HepG2 (cell line): Measurements from ENCODE around the gene MTF1. TPM values are rescaled to one million over a fixed set of nuclear protein-coding genes. Genes with fewer than 3 reads are reported as not detected.
A peak's percentile ranks its signal among the peaks of the same experiment; 100 is the strongest.

Source experiments
- ARID3A ChIP-seq: IDR thresholded peaks from 2 replicates; pipeline ENCODE4 v1.6.1; 2012; ENCODE audit warnings: low read depth, low read length, improper control_type of control experiment
- CAMTA2 ChIP-seq: sonication (generic); formaldehyde crosslinking; IDR thresholded peaks from 2 replicates; pipeline ENCODE4 v1.4.0; 2020; ENCODE audit warnings: mild to moderate bottlenecking, missing genetic modification reagents, borderline replicate concordance
- FOXA3 ChIP-seq: IDR thresholded peaks from 2 replicates; pipeline ENCODE4 v1.6.1; 2016; ENCODE audit warnings: missing genetic modification reagents, missing compliant biosample characterization
- HIC2 ChIP-seq: sonication (generic); formaldehyde crosslinking; IDR thresholded peaks from 2 replicates; pipeline ENCODE4 v1.9.0; 2022; ENCODE audit warnings: low read depth, missing genetic modification reagents
- KAT7 ChIP-seq: IDR thresholded peaks from 2 replicates; pipeline ENCODE4 v1.6.1; 2018; ENCODE audit warnings: borderline replicate concordance, missing compliant biosample characterization
- MYC ChIP-seq: sonication (generic); formaldehyde crosslinking; IDR thresholded peaks from 2 replicates; pipeline ENCODE4 v1.9.0; 2021; ENCODE audit warnings: missing genetic modification reagents, borderline replicate concordance
- NCOA1 ChIP-seq: sonication (generic); formaldehyde crosslinking; IDR thresholded peaks from 2 replicates; pipeline ENCODE4 v1.9.0; 2021; ENCODE audit warnings: missing genetic modification reagents
- NCOA2 ChIP-seq: sonication (generic); formaldehyde crosslinking; IDR thresholded peaks from 2 replicates; pipeline ENCODE4 v1.8.0; 2022; ENCODE audit warnings: inconsistent platforms
- NFAT5 ChIP-seq: sonication (generic); formaldehyde crosslinking; IDR thresholded peaks from 2 replicates; pipeline ENCODE4 v1.4.0; 2020; ENCODE audit warnings: missing genetic modification reagents
- NR2F2 ChIP-seq: IDR thresholded peaks from 2 replicates; pipeline ENCODE4 v1.6.1; 2012; ENCODE audit warnings: low read depth, inconsistent platforms, borderline replicate concordance
- PTBP1 ChIP-seq: fragments of 200-400 bp; formaldehyde crosslinking; IDR thresholded peaks from 2 replicates; pipeline ENCODE4 v1.6.1; 2018; ENCODE audit warnings: low read length, low read depth; ENCODE audit not compliant: poor library complexity, severe bottlenecking
- SNRNP70 ChIP-seq: fragments of 200-400 bp; formaldehyde crosslinking; IDR thresholded peaks from 2 replicates; pipeline ENCODE4 v1.6.1; 2017; ENCODE audit warnings: mild to moderate bottlenecking, low read depth, low read length, moderate library complexity
- ZIK1 ChIP-seq: sonication (generic); formaldehyde crosslinking; IDR thresholded peaks from 2 replicates; pipeline ENCODE4 v1.5.0; 2020; ENCODE audit warnings: mild to moderate bottlenecking, low read depth, missing genetic modification reagents, borderline replicate concordance
- ZNF263 ChIP-seq: sonication (generic); formaldehyde crosslinking; IDR thresholded peaks from 2 replicates; pipeline ENCODE4 v1.4.0; 2020; ENCODE audit warnings: missing genetic modification reagents
- ZNF333 ChIP-seq: sonication (generic); formaldehyde crosslinking; IDR thresholded peaks from 2 replicates; pipeline ENCODE4 v1.4.0; 2020; ENCODE audit warnings: mild to moderate bottlenecking, missing genetic modification reagents, borderline replicate concordance
- ZNF605 ChIP-seq: sonication (generic); formaldehyde crosslinking; IDR thresholded peaks from 2 replicates; pipeline ENCODE4 v1.8.0; 2022; ENCODE audit warnings: mild to moderate bottlenecking, missing genetic modification reagents
- ZNF724P ChIP-seq: sonication (generic); formaldehyde crosslinking; IDR thresholded peaks from 2 replicates; pipeline ENCODE4 v1.8.0; 2022; ENCODE audit warnings: missing genetic modification reagents, borderline replicate concordance
- ZNF747 ChIP-seq: sonication (generic); formaldehyde crosslinking; IDR thresholded peaks from 2 replicates; pipeline ENCODE4 v1.8.1; 2023; ENCODE audit warnings: missing genetic modification reagents, mild to moderate bottlenecking, borderline replicate concordance
- ZZZ3 ChIP-seq: sonication (generic); formaldehyde crosslinking; IDR thresholded peaks from 2 replicates; pipeline ENCODE4 v1.4.0; 2020; ENCODE audit warnings: missing genetic modification reagents, mild to moderate bottlenecking, borderline replicate concordance
- polyA plus RNA-seq, 8 experiments: library from polyadenylated mRNA; depleted of rRNA in 3 of 8; stranded (reverse) in 7 of 8; unstranded in 1 of 8; fragments of >200 nt; fragmentation: Illumina TruSeq in 4 of 8; extraction: Trizol in 4 of 8; gene quantifications; 2 replicates each; pipeline versions ENCODE4 v1.2.1 to v1.2.3, GENCODE V29; 2011 to 2016; ENCODE audit warnings: low read depth in 4 of 8, missing spikeins in 1 of 8, mixed read lengths in 1 of 8; ENCODE audit not compliant: insufficient read depth in 1 of 8
- total RNA-seq, 5 experiments: library from RNA; depleted of rRNA; stranded (reverse); fragments of >200 nt; fragmentation: Illumina TruSeq; extraction: Trizol; gene quantifications; 2 replicates each; pipeline ENCODE4 v1.2.3, GENCODE V29; 2016; ENCODE audit warnings: low read depth in 1 of 5

Gene MTF1
- total and polyA plus RNA-seq, 2 of the 13 experiments (the other 11 are each of a cell fraction or from before 2014, with no cell fraction given) = 2.4 to 3.3 TPM

GRCh38 chr1:37858931-37859506 is 373 bp downstream of the MTF1 start (continued):
- TF ChIP-seq NFAT5 = no peak
- 0 out of 2 replicates have a peak, but pooled peaks have one; percentile 5 for TF ChIP-seq NCOA2 (CRISPR knock-in tag)
- no peak for TF ChIP-seq MYC (CRISPR knock-in tag)
- TF ChIP-seq HIC2 (CRISPR knock-in tag) = no peak
- no peak for TF ChIP-seq SNRNP70
- TF ChIP-seq ZNF333 (CRISPR knock-in tag) = no peak
- no peak for TF ChIP-seq KAT7 (CRISPR knock-in tag)
- no peak for TF ChIP-seq CAMTA2
- no peak for TF ChIP-seq NR2F2
- no peak for TF ChIP-seq ARID3A
- TF ChIP-seq ZNF724P = 0 out of 2 replicates have a peak, but pooled peaks have one; percentile 40
- TF ChIP-seq ZIK1 = 0 out of 2 replicates have a peak, but pooled peaks have one; percentile 21
- no peak for TF ChIP-seq ZZZ3 (CRISPR knock-in tag)
- TF ChIP-seq ZNF605 = no peak
- no peak for TF ChIP-seq PTBP1
- TF ChIP-seq NCOA1 (CRISPR knock-in tag) = peak; percentile 6; the same call in 1 of the 2 replicates
- no peak for TF ChIP-seq ZNF747 (CRISPR knock-in tag)
- no peak for TF ChIP-seq FOXA3
- TF ChIP-seq ZNF263 (CRISPR knock-in tag) = no peak
